Stomach (tissue), 4 donors: ENCODE measurements around the gene TAF15.

ENCODE experiments used
- POLR2A ChIP-seq, 4 donors: fragments of 450-650 bp; IDR thresholded peaks; one replicate each; pipeline ENCODE4 v1.6.1; 2016; ENCODE audit warnings: antibody characterized with exemption in 4 of 4, control low read depth in 2 of 4, mild to moderate bottlenecking in 1 of 4, moderate library complexity in 1 of 4
- TF ChIP-seq, protein P1 (sequence below), 7 experiments: fragments of 450-650 bp in 4 of 7; fragments of 200-600 bp in 3 of 7; sonication (generic) in 3 of 7; IDR thresholded peaks; one replicate each; pipeline ENCODE4 v1.5.1; 2016 to 2019; ENCODE audit warnings: antibody characterized with exemption in 7 of 7, control low read depth in 2 of 7, mild to moderate bottlenecking in 1 of 7

DNA sequence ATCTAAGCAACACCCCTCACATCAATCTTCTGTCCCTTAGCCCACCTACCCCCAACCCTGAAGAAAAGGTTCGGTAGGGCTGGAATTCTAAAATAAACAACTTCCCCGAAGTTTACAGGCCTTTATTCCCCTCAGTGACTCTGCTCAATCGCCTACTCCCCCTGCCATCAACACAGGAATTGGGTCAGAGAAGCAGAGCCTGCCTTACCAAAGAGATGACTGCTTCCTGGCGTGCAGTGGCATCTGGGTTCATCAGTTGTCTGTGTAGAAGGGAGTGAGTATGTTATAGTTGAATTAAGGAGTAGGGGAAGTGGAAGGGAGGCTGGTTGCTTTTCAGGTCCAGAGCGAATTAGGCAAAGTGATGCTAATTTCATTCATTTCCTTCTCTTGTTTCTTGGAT is 46.7 kb downstream of the TAF15 start:
- TF ChIP-seq POLR2A (IDR thresholded peaks at IDR 0.05), result no peak
- TF ChIP-seq, protein P1, sequence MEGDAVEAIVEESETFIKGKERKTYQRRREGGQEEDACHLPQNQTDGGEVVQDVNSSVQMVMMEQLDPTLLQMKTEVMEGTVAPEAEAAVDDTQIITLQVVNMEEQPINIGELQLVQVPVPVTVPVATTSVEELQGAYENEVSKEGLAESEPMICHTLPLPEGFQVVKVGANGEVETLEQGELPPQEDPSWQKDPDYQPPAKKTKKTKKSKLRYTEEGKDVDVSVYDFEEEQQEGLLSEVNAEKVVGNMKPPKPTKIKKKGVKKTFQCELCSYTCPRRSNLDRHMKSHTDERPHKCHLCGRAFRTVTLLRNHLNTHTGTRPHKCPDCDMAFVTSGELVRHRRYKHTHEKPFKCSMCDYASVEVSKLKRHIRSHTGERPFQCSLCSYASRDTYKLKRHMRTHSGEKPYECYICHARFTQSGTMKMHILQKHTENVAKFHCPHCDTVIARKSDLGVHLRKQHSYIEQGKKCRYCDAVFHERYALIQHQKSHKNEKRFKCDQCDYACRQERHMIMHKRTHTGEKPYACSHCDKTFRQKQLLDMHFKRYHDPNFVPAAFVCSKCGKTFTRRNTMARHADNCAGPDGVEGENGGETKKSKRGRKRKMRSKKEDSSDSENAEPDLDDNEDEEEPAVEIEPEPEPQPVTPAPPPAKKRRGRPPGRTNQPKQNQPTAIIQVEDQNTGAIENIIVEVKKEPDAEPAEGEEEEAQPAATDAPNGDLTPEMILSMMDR (IDR thresholded peaks at IDR 0.05), result no peak
